Esophagus muscularis mucosa (tissue), 3 donors: ENCODE data around the gene ZEB2.

ENCODE experiments used
- CTCF ChIP-seq, 3 experiments: fragments of 200-600 bp in 2 of 3; fragments of 450-650 bp in 1 of 3; sonication (generic) in 2 of 3; IDR thresholded peaks; one replicate each; pipeline ENCODE4 v1.5.1; 2017 to 2019; ENCODE audit warnings: antibody characterized with exemption in 3 of 3, mild to moderate bottlenecking in 2 of 3, moderate library complexity in 1 of 3
- POLR2A ChIP-seq: fragments of 450-650 bp; IDR thresholded peaks from one replicate; pipeline ENCODE4 v1.6.1; 2017; ENCODE audit warnings: antibody characterized with exemption, moderate library complexity, mild to moderate bottlenecking, low read depth
- POLR2AphosphoS5 ChIP-seq, 2 donors: sonication (generic); formaldehyde crosslinking; IDR thresholded peaks; one replicate each; pipeline ENCODE4 v1.6.1; 2017; ENCODE audit warnings: antibody characterized with exemption in 2 of 2

- no peak for TF ChIP-seq POLR2AphosphoS5 (IDR thresholded peaks at IDR 0.05)
- no peak for TF ChIP-seq CTCF (IDR thresholded peaks at IDR 0.05)
- TF ChIP-seq POLR2A, result no peak
Measured at GRCh38 chr2:144402251-144402650, 117.7 kb downstream of the ZEB2 start.
